GM20000 (cell line): ENCODE measurements around the gene EEF1AKMT4.
A peak's percentile ranks its signal among the peaks of the same experiment; 100 is the strongest.

Experiments
- DNase-seq: peaks from one replicate; pipeline ENCODE4 v3.0.0; 2012; ENCODE audit warnings: low spot score
- TF ChIP-seq, protein P1 (sequence below): IDR thresholded peaks from 2 replicates; pipeline ENCODE4 v1.5.1; 2012; ENCODE audit warnings: mild to moderate bottlenecking, control low read depth; ENCODE audit errors: extremely low read depth, missing control alignments

The EEF1AKMT4 gene

DNA sequence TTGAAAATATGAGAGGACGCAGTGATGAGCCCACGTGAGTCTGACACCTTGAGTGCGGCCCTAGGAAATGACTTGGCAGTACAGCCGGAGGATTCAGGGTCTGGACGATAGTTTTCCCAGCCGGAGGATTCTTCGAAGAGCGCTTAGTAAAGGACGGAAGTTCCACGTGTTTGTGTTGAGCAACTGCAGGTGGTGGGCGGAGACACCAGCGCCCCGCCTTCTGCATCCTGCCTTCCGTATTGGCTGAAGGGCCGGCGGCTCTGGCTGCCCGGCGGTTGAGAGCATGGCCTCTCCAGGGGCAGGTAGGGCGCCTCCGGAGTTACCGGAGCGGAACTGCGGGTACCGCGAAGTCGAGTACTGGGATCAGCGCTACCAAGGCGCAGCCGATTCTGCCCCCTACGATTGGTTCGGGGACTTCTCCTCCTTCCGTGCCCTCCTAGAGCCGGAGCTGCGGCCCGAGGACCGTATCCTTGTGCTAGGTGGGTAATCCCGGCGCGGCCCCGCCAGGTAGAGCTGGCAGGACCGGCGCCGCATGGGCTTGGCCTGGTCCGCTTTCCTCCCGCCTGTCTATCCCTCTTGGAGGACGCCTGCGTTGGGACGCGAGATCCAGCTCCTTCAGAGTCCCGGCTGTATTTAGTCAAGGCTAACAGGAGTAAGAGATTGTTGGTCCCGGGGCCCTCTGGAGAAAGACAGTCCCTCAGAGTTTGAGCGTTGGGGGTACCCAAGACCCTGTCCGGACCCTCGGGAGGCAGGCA lies at the start of gene EEF1AKMT4:
Gene EEF1AKMT4, plus strand, starts transcription at position 261 of the 755 bp plus-strand sequence. Its CDS starts 23 bp downstream, at position 284.
- TF ChIP-seq, protein P1, sequence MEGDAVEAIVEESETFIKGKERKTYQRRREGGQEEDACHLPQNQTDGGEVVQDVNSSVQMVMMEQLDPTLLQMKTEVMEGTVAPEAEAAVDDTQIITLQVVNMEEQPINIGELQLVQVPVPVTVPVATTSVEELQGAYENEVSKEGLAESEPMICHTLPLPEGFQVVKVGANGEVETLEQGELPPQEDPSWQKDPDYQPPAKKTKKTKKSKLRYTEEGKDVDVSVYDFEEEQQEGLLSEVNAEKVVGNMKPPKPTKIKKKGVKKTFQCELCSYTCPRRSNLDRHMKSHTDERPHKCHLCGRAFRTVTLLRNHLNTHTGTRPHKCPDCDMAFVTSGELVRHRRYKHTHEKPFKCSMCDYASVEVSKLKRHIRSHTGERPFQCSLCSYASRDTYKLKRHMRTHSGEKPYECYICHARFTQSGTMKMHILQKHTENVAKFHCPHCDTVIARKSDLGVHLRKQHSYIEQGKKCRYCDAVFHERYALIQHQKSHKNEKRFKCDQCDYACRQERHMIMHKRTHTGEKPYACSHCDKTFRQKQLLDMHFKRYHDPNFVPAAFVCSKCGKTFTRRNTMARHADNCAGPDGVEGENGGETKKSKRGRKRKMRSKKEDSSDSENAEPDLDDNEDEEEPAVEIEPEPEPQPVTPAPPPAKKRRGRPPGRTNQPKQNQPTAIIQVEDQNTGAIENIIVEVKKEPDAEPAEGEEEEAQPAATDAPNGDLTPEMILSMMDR, result no peak
- DNase-seq, result peak; percentile 97

DNA sequence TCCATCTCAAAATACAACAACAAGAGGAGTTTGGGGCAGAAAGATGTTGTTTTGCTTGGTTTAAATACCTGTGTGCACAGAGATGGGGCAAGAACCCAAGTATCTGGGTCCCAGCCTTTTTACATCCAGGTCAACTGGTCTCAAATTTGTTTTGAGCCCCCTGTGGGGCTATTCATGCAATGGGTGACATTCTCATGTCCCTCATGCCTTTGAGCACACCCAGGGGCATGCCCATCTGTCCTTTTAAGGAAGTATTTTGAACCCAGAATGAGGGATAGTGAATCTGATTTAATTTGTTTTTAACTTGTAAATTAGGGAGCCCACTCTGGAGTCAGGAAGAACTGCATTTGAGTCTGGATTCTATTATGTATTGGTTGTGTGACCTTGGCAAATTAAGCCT lies 48.6 kb upstream of the EEF1AKMT4 start:
- TF ChIP-seq, protein P1, result no peak

DNA sequence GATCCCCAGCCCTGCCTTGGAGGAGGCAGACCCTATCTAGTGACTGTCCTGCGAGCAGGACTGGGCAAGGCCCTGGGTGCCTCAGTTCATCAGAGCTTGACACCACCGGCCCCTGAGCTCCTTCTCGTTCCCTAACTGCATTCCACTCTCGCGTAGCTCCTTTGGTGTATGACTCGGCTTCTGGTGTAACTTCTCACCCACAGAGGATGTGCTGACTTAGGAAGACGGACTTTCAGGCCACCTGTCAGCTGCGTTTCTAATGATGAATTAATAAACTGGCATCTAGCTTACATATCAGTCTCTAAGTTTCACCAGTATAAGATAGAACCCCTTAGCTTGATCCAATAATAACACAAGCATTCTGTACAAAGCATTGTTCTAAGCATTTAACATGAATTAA lies 45.9 kb upstream of the EEF1AKMT4 start:
- TF ChIP-seq, protein P1, result no peak
- no peak for DNase-seq

More for the DNA sequence above, 48.6 kb upstream of the EEF1AKMT4 start:
- no peak for DNase-seq

DNA sequence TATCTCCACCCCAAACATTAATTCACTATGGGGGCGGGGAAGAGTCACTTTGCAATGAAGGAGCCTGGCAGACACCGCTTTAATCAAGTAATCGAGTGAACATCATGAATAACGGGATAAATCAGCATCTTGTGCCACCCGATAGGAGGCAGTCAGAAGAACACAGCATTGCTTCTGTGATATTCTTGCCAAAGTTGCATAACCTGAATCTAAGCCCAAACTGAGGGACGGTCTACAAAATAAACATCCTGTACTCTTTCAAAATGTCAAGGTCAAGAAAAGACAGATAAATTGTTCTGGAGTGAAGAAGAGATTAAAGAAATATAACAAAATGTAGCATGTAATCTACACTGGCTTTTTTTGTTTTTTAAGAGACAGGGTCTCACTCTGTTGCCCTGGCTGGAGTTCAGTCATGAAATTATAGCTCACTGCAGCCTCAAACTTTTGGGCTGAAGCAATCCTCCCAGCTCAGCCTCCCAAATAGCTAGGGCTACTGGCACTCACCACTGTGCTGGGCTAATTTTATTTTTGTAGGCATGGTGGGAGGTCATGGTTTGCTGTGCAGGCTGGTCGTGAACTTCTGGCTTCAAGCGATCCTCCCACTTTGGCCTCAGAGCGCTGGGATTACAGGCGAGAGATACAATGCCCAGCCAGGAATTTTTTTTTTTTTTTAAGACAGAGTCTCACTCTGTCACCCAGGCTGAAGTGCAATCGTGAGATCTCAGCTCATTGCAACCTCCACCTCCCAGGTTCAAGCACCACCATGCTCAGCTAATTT lies 40.1 kb upstream of the EEF1AKMT4 start:
- TF ChIP-seq, protein P1, result no peak

DNA sequence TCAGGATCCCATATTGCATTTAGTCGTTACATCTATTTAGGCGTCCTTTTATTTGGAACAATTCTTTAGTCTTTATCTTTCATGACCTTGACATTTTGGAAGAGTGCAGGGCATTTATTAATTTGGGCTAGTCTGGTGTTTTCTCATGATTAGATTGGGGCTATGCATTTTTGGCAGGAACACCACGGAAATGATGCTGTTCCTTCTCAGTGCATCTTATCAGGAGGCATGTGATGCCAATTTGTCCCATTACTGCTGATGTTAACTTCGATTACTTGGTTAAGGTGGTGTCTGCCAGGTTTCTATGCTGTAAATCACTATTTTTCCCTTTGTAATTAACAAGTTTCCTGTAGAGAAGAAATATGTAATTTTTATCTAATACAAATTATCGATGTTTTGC lies 38.2 kb upstream of the EEF1AKMT4 start:
- no peak for DNase-seq

More for the DNA sequence above, 40.1 kb upstream of the EEF1AKMT4 start:
- DNase-seq, result no peak

DNA sequence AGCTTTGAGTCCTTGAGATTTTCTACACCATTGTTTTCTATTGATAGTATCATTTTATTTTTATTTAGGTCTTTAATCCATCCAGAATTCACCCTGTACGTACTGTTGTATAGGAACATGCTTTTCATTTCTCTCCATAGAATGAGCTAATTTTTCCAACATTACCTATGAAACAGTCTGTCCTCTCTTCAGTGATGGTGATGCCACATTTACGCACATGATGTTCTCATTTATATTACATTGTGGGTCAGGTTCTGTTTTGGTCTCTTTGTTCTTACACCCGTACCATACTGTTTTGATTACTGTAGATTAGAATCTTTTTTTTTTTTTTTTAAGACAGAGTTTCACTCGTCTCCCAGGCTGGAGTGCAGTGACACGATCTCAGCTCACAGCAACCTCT lies 37.8 kb upstream of the EEF1AKMT4 start:
- TF ChIP-seq, protein P1, result no peak
- DNase-seq, result no peak

More for the DNA sequence above, 38.2 kb upstream of the EEF1AKMT4 start:
- TF ChIP-seq, protein P1, result no peak

DNA sequence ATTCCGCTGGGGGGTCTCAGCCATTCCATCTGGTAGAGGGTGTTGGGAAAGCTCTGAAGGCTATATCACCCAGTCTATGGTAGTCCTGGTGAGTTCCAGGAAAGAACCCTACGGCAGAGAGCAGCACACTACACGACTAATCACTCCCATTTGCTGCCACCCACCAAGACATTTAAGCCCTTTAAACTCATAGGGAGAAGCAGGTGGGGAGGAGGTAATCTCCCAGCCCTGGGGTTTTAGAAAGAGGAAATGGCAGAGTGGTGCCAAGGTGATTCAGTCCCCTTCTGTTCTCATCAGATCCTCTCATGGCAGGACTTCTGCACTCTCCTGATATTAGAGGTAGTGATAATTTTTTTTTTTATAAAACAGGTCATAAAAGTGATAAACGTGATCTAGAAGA lies 30.7 kb upstream of the EEF1AKMT4 start:
- TF ChIP-seq, protein P1, result no peak
- no peak for DNase-seq
